Endothelial cell (in vitro differentiated cells): Measurements from ENCODE around the gene ARHGEF4. TPM values are rescaled to one million over a fixed set of nuclear protein-coding genes. Genes with fewer than 3 reads are reported as not detected.

Experiments used
- DNase-seq: peaks from one replicate; pipeline ENCODE4 v3.0.0; 2021; ENCODE audit warnings: low spot score
- H3K27ac Mint-ChIP-seq: one replicate; pipeline ENCODE4 v1.8.0; 2021; ENCODE audit warnings: mixed read lengths, inconsistent platforms; ENCODE audit not compliant: unreplicated experiment
- H3K27me3 Mint-ChIP-seq: one replicate; pipeline ENCODE4 v1.8.0; 2021; ENCODE audit warnings: mild to moderate bottlenecking, moderate library complexity, mixed read lengths, inconsistent platforms; ENCODE audit not compliant: unreplicated experiment
- H3K36me3 Mint-ChIP-seq: one replicate; pipeline ENCODE4 v1.8.0; 2021; ENCODE audit warnings: mild to moderate bottlenecking, low read depth, mixed read lengths, inconsistent platforms; ENCODE audit not compliant: unreplicated experiment
- H3K4me1 Mint-ChIP-seq: one replicate; pipeline ENCODE4 v1.8.0; 2021; ENCODE audit warnings: mild to moderate bottlenecking, mixed read lengths, inconsistent platforms; ENCODE audit not compliant: unreplicated experiment
- H3K4me3 Mint-ChIP-seq: one replicate; pipeline ENCODE4 v1.8.0; 2021; ENCODE audit warnings: mild to moderate bottlenecking, mixed read lengths, inconsistent platforms; ENCODE audit not compliant: unreplicated experiment
- H3K9me3 Mint-ChIP-seq: one replicate; pipeline ENCODE4 v1.8.0; 2021; ENCODE audit warnings: mixed read lengths, inconsistent platforms; ENCODE audit not compliant: unreplicated experiment
- CTCF ChIP-seq: fragments of 200-600 bp; sonication (generic); IDR thresholded peaks from one replicate; pipeline ENCODE4 v1.5.0; 2021; ENCODE audit warnings: antibody characterized with exemption; ENCODE audit not compliant: unreplicated experiment
- total RNA-seq: library from RNA; stranded (reverse); fragmentation: NEBNext Ultra II Directional; extraction: Animal tissue kit (Norgen Biotek cat#: 25700); gene quantifications from one replicate; pipeline ENCODE4 v1.2.1, GENCODE V29; 2021; ENCODE audit not compliant: unreplicated experiment

The ARHGEF4 gene
- total RNA-seq, 1 donor from 2014 or later, result 10.3 TPM

GRCh38 chr2:130964931-130965330 is 128.2 kb downstream of the ARHGEF4 start:
- peaks cover 5% of the 10 kb centered on the region for H3K9me3 Mint-ChIP-seq
- DNase-seq, result no peak
- peak overlapping the region; percentile 94 for H3K4me3 Mint-ChIP-seq
- H3K36me3 Mint-ChIP-seq, result peaks cover 17% of the 10 kb centered on the region
- peaks cover 17% of the 10 kb centered on the region for H3K27me3 Mint-ChIP-seq
- no peak for TF ChIP-seq CTCF
- peaks cover 51% of the 10 kb centered on the region for H3K4me1 Mint-ChIP-seq
- H3K27ac Mint-ChIP-seq, result peak overlapping the region; percentile 88

- peaks cover 14% of the 10 kb centered on the region for H3K27me3 Mint-ChIP-seq
- peak; percentile 31 for DNase-seq
- H3K27ac Mint-ChIP-seq, result peak overlapping the region; percentile 95
These were observed 129.5 kb downstream of the ARHGEF4 start for GRCh38 chr2:130966149-130966774.

GRCh38 chr2:130966775-130967490 is 130.2 kb downstream of the ARHGEF4 start:
- Mint-ChIP-seq H3K4me1 (peaks cover 44% of the 10 kb centered on the region), H3K36me3 (peaks cover 13% of the 10 kb centered on the region), H3K27ac (peak overlapping the region; percentile 95), H3K27me3 (peaks cover 10% of the 10 kb centered on the region), H3K4me3 (peak overlapping the region; percentile 62), H3K9me3 (no peaks in the 10 kb centered on the region)
- no peak for TF ChIP-seq CTCF
- no peak for DNase-seq

More at GRCh38 chr2:130966149-130966774, 129.5 kb downstream of the ARHGEF4 start:
- Mint-ChIP-seq H3K9me3 (peaks cover 3% of the 10 kb centered on the region), H3K4me3 (peak overlapping the region; percentile 26), H3K36me3 (peaks cover 15% of the 10 kb centered on the region), H3K4me1 (peaks cover 49% of the 10 kb centered on the region)
- no peak for TF ChIP-seq CTCF

- no peaks in the 10 kb centered on the region for H3K27me3 Mint-ChIP-seq
- no peaks in the 10 kb centered on the region for H3K9me3 Mint-ChIP-seq
- peaks cover 11% of the 10 kb centered on the region for H3K4me1 Mint-ChIP-seq
- no peaks in the 10 kb centered on the region for H3K36me3 Mint-ChIP-seq
- H3K4me3 Mint-ChIP-seq, result no peak overlapping the region
- H3K27ac Mint-ChIP-seq, result no peak overlapping the region
- no peak for TF ChIP-seq CTCF
- no peak for DNase-seq
These were observed 135.7 kb downstream of the ARHGEF4 start for GRCh38 chr2:130972410-130972809.

GRCh38 chr2:130975729-130976128 is 139.0 kb downstream of the ARHGEF4 start:
- TF ChIP-seq CTCF, result no peak
- Mint-ChIP-seq H3K27me3 (no peaks in the 10 kb centered on the region), H3K4me1 (no peaks in the 10 kb centered on the region), H3K36me3 (no peaks in the 10 kb centered on the region), H3K9me3 (no peaks in the 10 kb centered on the region), H3K27ac (no peak overlapping the region), H3K4me3 (no peak overlapping the region)
- no peak for DNase-seq
